NCI-H2171 treated with DMSO at 0.1 percent for 48 hours (cell line): ENCODE measurements around the gene CHURC1.

Experiments used
- DNase-seq: peaks from one replicate; lab custom pipeline; 2025; lab: John Stamatoyannopoulos, UW

The CHURC1 gene

GRCh38 chr14:64938972-64939816 is 24.9 kb downstream of the CHURC1 start:
- DNase-seq = no peak

- no peak for DNase-seq
Measured at GRCh38 chr14:64939817-64940190, 25.5 kb downstream of the CHURC1 start.

- DNase-seq = no peak
Measured at GRCh38 chr14:64940336-64940910, 26.2 kb downstream of the CHURC1 start.

GRCh38 chr14:64942531-64943111 is 28.4 kb downstream of the CHURC1 start, which contains the start of gene GPX2:
TSS of gene GPX2 (minus strand) at chr14:64942745. CDS start at chr14:64942726, 19 bp downstream.
- DNase-seq = peak; percentile 98

- peak; percentile 43 for DNase-seq
Measured at GRCh38 chr14:64943556-64943955, 29.3 kb downstream of the CHURC1 start.

DNA sequence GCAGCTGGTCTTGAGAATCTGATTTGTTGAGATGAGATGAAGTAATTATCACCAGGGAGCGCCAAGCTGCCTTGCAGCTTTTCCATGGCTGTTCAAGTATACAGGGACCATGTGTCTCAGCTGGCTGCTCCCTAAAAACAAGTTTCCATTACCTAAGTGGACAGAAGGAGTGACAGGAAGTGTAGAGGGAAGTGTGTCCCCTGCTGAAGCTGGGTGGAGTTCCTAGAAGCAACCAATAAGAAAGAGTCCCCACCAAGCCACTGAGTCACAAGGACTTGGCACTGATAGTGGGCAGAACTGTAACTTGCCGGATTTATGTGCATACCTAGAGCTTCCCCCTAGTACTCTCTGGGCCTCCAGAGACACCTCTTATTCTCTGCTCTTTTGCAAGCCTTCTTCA is 29.8 kb downstream of the CHURC1 start:
- DNase-seq = peak; percentile 81

GRCh38 chr14:64944861-64945260 is 30.6 kb downstream of the CHURC1 start:
- DNase-seq = no peak

DNA sequence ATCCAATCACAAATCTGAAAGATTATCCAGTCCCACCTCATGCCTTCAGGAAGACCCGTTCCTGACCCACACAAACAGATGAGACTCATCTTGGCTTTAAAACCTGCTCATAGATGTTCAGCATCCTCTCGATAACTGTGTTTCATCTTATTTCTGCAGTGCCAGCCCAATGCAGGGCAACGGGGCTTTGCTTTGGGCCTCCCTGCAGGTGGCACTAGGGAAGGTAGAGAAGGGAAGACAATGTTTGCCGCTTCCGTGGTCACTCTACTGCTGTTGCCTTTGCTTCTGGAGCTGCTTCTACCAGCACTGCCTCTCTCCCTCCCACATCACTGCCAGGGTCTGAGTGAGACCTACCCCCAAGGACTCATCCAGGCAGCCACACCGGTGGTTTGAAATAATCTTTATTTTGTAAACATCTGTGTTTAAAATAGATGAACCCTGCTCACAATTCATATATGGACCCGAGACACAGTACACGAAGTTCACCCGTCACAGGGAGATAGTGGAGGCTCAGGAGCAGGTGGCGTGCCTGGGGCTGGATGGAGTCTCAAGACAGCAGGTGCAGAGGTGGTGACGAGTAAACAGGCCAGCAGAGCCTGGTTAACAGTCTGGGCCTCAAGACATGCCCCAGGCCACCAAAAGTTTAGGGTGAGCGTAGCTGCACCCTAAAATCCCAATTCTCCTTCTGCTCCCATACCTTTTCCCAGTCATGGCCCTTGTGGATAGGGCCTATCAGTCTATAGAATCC is 31.4 kb downstream of the CHURC1 start:
- DNase-seq = no peak

GRCh38 chr14:64946310-64947045 is 32.2 kb downstream of the CHURC1 start:
- no peak for DNase-seq

DNA sequence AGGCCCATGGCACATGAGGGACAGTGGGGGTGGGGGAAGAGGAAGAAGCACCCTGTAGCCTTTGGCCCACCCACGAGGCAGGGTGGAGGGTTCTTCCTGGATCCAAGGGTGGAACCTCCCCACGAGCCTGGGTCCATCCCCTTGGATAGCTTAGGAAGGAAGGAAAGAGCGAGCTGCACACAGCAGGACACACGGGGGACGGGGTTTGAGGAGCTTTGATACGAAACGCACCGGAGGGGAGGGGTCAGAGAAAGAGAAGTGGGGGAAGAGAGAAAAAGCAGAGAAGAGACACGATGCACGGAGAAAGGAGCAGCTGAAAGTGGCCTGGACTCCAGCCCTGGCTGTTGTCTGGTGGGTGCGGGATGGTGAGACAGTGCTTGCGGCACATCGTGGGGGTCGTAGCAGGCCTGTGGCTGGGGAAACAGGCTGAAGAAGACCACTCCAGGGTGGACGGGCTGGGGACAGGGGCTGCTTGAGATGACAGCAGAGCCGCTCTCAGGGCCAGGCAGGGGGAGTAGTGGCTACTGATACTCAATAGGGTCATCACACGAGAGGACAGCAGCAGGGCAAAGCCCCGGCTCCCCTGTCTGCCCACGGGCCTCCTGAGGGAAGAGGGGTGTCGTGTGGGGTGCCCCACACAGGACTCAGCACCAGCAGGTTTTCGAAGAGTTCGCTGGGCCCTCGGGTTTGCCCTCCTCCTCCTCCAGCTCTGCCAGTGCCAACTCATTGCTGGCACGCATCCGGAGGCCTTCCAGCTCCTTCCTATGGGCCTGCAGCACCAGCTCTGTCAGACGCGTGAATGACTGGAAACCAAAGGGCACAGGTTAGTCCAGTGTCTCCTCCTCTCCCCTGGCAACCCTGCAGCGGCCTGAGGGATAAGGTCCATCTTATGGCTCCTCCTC is 33.7 kb downstream of the CHURC1 start:
- DNase-seq = no peak

- no peak for DNase-seq
Measured at GRCh38 chr14:64948612-64949210, 34.5 kb downstream of the CHURC1 start.

DNA sequence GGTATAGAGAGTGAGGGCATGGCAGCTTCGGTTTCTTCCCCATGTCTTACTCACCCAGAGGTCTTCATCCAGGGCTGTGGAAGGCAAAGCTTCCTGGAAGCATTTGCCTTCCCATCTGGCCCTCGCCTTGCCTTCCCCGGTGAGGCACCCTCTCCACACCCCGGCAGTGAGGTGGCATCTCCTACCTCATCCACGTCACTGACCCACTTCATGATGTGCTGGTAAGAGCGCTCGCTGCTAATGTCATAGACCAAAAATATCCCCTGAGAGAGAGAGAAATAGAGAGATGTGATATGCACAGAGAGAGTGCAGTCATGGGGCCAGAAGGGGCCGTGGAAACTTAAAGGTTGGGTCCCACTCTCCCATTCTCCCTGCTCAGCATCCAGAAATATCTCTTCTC is 36.6 kb downstream of the CHURC1 start:
- no peak for DNase-seq

- DNase-seq = no peak
Measured at GRCh38 chr14:64951291-64951690, 37.0 kb downstream of the CHURC1 start.

DNA sequence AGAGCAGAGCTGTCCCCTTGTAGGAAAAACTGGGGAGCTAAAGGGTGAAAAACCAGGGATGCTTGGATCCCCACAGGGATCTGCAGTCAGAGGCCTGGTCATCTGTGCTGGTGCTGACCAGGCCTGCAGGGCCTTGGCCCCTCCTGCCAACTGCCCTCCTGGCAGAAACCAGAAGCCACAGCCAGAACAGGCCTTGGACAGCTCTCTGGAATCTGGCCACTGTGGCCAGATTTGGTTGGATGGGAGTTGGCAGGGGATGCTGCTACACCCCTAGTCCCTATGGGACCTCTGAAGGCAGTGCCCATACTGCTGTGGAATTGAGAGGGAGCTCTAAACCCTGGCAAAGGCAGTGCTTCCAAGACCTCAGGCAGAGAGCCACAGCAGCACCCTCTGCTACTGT is 37.5 kb downstream of the CHURC1 start:
- DNase-seq = no peak

DNA sequence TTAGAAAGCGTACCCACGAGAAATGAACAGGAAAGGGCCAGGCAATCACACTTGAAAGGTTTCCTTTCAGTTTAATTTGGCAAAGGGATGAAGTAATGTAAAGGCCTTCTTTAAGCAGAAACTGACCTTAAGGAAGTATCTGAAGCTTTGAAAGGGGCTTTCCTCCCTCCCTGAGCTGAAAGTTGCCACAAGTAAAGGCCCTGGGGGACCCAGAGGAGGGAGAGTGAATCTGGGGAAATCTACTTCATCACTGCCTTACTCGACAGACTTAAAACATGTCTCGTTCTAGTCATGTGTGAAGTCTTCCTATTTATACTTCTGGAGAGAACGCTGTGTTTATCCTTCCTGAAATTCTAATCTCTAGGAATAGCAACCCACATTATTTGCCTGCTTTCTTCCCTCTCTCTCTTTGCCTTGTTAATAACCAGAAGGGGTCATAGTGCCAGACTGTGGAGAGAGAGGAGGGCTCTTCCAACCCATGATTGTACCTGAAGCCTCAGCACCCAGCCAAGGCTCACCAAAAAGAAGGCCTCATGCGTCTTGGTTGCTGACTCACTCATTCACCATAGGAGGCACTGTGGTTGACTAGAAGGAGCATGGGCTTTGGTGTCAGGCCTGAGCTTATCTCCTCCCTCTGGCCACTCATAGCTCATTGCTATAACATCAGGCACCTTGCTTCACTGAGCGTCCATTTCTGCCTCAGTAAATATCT is 38.5 kb downstream of the CHURC1 start:
- no peak for DNase-seq

DNA sequence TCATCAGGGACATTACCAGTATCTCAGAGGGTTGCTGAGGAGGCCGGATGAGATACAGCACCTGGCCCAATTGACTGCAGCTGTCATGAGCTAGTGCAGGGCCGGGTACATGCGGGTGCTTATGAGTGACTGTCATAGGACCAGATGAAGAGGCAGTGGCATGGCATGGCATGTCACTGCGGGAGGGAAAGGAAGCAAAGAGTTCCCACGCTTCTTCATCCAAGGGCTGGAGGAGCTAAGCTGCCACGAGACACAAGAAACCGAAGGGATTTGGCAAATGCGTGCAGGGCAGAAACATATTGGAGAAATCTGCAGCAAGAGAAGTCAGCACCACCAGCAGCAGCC is 39.0 kb downstream of the CHURC1 start:
- DNase-seq = no peak

- DNase-seq = no peak
Measured at GRCh38 chr14:64953661-64954060, 39.4 kb downstream of the CHURC1 start.

DNA sequence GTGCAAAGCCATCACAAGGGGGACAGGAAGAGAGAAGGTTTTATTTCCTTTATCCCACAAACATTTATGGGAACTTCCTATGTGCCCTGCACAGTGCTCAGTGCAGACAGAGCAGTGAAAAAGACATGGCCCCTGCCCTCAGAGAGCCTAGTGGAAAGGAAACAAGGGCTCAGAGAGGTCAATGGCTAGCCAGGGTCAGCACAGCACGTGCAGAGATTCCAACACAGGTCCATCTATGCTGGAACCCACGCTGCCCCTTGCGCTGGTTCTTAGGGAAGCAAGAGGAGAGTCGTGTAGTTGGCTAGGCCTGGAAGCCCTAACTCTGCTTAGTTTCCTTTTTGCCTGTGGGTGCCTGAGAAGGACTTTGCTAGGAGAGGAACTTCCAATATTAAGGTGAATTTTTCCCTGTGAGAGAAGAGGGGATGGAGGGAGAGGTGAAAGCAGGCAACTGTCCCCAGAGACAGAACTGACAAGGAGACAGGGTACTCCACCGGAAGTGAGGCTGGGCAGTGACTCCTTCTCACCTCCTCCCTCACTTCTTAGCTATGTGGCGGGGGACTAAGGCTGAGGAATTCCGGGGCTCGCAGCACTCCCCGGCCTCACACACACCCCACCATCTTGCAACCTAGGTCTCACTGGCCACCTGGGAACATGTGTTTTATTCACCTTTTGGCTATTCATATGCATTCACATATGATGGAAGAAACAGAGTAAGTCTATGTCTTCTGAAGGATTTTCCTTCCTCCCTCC is 40.4 kb downstream of the CHURC1 start:
- DNase-seq = no peak

GRCh38 chr14:64955297-64955696 is 41.0 kb downstream of the CHURC1 start:
- DNase-seq = no peak
